GM18520 (cell line): ENCODE results near the gene PTPN23.

ENCODE experiments used
- ATAC-seq: cut with Tn5 transposase; IDR thresholded peaks from one replicate; pipeline ENCODE4 v1.9.1; 2021; ENCODE audit not compliant: unreplicated experiment

The PTPN23 gene

DNA sequence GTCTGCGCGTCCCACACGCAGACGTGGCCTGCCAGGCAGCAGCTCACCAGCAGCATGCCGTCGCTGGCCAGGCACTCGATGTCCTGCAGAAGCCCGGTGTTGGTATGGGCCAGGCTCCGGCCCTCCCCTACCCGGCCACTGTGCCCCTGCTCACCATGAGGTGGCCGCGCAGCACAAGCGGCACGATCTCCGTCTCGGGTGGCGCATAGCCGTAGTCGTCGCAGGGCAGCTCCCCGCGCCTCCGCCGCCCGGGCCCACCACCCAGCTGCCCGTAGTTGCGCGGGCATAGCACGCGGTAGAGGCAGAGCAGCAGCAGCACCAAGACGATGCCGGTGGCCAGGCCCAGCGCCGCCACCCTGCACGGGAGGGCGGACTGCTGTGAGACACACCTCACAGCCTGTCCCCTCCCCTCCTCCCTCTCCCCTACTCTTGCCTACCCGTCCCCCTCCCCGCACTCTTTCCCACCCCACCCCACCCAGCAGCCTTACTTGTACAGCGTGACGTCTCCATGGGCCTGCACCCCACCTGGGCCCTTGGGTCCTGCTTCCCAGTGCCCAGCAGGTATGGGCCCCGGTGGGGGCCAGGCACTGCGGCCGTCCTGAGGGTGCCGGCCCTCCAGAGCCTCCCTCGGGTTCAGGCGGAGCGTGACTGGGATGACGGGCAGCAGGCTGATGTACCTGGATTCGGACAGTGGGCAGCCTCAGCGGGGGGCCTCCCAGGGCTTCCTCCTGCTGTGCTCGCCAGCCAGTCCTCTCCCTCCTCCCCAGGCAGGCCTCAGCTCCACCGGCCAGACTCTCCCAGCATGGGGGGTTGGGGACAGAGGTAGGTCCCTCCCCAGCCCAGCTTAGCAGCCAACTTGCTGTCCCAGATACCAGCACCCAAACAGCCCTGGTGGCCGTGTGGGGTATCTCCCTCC, 37.6 kb downstream of the PTPN23 start:
- no peak for ATAC-seq

DNA sequence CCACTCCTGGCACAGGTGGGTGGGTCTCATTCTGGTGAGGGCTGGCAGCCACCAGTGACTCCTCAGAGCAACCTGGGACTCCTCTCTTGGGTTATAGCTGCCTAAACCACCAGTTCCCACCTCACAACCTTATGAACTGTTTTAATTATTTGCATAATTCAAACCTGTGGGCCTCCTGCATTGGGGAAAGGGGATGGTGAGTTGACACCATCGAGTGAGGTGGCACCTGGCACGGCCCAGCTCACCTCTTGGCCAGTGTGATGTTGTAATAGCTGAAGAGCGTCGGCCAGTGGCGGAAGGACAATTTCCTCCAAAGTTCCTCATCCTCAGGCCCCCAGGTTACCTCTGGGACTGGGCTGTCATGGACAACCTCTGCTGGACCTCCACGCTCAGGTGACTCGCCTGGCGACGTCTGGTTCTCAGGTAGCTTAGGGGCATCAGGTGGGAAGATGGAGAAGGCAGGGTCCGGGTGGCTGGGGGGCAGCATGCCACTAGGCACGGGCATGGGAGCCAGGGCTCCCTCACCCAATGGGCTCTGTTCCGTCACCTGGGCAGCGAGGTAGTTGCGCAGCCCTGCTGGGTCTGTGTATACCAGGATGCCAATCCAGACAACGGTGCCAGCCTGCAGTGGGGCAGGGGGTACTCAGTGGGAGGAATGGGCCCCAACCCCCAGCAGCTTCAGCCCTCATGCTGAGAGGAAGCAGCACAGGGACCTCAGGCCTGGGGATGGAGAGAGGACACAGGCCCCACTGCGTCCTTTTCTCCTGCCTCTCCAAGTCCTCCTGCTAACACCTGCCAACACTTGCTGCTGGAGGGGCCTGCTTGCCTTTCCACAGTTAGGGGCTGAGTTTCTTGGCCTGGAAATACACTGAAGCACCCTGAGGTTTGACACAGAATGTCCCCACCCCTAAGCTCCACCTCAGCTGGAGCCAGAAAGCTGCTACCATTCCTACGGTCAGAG, 38.5 kb downstream of the PTPN23 start:
- no peak for ATAC-seq

DNA sequence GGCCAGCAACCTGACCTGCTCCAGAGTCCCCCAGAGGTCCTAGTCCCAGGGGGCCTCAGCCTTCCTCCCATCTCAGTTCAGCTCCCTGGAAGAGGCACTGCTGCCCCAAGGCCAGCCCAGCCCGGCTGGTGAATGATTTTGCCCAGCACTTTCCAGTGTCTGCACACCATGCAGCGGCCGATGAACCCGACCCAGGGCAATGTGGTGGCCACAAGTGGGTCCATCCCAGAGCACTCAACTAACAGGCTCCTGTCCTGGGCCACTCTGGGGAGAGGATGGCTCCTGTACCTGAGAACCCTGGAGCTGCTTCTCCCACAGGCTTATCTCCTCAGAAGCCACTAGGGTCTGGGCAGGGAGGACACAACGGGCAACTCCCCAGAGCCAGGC, 39.2 kb downstream of the PTPN23 start:
- ATAC-seq = no peak

DNA sequence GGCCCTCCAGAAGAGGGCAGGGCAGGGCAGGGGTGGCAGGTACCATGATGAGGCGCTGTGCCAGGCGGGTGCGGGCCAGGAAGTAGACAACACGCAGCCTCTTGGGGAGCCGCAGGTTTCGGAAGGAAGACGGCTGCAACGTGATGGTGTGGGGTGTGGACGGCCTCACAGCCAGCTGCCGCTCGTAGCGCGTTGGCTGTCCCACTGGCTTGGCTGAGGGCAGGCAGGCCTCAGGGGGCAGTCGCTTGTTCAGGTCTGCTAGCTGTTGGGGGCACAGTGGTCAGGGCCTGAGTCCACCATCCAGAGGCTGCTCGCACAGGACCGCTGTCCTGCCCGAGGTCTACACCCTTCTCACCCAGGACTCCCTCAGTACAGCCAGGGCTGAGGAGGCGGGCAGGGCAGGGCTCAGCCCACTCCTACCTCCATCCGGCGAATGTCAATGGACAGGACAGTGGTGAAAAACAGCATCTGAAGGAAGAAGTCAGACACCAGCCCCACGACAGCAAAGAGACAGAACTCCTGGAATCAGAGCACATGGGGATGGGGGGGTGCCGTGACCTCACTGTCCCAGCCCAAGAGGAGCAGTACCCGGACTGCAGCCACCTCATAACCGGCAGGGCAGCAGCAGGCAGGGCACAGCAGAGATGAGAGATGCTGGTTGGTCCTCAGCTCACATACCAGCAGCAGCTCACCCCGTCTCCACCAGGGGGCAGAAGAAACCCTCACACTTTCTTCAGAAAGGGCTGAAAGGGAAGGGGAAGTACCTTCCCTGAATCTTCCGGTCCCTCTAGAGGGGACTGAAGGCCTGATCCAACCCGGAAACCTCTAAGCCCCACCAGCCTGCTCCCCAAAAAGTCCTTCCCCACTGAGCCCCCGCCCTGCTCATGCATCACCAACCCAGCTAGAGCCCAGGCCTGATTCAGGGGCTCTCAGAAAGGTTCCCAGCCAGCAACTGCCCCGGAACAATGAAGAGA, 40.0 kb downstream of the PTPN23 start:
- peak; percentile 61 for ATAC-seq

DNA sequence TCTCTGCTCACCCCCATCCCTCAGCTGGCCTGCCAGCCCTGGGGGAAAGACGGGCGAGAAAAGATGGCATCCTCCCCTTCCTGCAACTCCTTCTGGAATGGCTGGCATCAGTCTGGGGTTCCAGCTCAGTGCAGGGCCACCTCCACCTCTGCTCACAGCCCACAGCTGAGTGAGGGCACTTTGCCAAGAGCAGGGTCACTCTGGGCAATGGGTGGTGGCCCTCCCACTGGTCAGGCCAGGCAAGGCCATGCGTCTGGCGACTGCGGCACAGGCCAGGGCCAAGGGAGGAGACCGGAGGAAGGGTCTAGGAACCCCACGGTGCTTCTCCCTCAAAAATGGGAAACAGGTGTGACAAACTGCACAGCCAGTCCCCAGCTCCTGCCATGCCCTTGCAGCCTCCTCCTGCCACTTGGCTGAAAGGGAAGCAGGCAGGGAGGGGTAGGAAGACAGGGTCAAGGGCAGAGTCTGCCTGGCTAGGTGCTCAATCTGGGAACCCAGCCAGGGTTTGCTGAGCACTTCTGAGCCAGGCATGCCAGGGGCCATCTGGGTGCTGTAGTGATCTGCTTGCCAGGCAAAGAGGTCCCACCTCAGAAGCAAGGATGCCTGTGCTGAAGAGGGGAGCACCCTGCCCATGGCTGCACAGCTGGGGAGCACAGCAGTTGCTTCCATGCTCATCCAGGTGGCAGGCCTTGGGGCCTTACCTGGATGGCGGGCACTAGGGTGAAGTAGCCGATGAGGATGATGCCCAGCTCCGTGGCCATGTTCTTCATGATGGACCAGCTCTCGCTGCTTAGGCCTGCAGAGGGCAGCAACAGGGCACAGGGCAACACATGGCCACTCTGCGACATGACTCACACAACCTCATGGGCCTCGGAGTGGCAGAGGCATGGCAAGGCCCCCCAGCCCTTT, 41.2 kb downstream of the PTPN23 start:
- no peak for ATAC-seq

DNA sequence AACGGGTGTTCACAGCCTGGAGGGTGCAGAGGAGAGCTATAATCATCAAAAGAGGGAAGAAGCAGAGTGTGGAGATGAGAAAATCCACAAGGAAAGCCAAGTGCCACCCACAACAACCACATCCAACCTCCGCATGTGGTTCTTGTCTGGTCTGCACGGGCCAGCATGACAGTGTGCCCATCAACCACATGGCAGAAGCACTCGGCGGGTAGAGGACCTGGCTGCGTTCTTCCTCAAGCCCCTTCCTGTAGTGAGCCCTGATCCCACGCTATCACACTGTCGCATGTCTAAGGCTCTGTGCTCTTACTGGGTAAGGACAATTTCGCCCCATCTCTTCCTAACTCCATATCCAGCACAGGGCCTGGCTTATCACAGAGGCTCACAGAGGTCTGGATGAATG, 41.9 kb downstream of the PTPN23 start:
- ATAC-seq = no peak

DNA sequence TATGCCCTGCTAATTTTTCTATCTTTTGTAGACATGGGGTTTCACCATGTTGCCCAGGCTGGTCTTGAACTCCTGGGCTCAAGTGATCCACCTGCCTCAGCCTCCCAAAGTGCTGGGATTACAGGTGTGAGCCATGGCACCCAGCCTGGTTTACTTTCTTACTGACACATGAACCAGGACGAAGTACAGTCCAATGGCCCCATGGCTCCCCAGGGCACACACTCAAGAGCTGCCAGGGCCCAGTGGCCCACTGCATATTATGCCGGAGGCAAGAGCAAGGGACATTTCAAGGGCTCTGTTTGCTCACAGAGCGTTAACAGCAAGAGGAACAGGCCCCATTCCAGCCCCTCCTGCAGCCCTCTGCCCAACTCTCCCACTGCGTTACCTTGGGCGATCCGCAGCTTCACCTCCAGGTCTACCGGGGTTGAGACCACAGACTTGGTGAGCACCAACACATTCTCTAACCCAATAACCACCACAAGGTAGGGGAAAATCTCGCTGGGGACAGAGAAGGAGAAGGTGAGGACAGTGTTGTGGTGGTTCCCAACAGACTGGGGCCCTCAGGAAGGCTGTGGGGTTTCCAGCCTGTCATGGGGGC, 42.8 kb downstream of the PTPN23 start:
- no peak for ATAC-seq

DNA sequence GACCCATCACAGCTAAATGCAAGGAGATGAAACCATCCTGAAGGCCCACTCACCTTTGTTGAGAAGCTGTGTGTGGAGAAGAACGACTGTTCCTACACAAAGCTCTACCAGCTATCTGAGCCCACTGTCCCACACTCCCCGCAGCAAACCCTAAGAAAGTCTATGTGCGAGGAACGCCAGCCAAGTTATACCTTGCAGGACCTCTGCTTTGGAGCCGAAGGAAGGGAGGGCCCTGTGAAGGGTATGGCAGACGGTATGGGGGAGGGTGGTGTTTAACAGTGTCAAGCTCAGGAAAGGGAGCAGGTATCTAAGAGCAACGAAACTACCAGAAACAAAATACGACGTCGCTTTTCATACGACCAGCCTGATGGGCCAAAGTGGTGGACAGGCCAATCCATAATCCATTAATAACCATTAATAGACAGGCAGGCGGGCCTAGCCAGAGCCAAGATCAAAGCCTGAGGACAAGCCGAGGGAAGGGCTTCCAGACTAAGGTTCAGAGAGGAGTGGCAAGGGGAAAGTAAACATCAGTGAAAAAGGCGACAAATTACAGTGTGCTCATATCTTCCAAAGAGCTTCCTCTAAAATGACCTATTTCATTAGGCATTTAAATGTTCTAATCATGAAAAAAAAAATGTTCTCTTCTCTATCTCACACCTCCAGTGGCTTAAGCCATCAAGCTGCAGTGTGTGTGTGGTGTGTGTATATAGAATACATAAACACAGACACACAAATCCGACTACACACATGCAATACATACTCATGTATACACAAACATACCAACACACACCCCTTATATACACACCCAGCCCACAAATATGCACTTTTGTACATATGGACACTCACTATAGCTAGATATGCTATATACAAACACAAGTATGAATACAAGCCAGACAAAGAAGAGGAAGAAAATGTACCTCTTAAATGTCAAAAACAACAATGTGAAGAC, 43.9 kb downstream of the PTPN23 start:
- no peak for ATAC-seq

DNA sequence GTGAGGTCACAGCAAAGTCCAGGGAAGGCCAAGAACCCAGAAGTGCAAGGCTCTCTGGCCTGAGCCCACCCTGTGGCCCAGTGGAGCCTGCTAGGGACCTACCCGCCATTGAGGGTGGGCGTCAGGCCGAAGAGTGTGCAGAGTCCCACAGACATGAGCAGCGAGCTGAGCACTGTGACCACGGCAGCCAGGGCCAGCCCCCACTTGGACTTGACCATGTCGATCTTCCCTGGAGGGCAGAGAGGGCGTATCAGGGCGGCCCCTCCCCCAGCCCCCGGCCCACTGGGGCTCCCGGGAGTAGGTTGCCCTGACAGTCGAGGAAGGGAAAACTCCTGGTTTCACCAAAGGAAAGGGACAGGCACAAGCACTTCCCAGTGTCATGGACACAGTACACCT, 44.6 kb downstream of the PTPN23 start:
- ATAC-seq = no peak

DNA sequence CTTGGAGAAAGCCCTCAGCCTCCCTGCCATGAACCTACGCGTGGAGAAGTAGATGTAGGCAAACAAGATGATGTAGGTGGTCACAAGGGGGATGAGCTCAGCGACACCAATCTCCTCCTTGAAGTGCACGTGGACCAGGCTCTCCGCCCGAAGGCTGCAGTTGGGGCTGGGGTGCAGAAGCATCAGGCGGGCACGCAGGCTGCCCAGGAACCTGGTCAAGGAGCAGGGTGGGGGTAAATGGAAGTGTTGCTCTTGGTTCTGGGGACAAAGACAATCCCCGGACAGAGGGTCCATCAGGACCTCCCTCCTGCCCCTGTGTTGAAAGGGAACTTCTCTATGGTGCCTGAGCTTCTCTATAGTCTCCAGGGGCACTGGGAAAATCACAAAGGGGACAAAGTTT, 45.1 kb downstream of the PTPN23 start:
- ATAC-seq = no peak

DNA sequence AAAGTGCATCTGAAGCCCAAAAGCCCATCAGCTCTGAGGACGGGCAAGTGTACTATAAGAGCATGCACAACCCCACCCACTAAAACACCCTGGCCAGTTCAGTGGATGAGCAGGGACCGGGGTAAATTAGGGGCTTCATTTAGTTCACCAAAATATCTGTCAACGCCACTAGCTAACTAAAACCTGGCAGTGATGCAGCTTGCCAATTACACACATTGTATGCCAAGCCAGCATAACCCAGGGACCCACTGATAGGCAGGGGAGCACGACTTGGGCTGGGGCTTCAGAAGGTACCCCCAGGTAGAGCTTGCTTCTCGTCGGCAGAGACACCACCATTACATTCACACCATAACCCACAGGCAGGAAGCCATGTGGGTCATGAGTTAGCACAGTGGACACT, 47.0 kb downstream of the PTPN23 start:
- ATAC-seq = no peak

DNA sequence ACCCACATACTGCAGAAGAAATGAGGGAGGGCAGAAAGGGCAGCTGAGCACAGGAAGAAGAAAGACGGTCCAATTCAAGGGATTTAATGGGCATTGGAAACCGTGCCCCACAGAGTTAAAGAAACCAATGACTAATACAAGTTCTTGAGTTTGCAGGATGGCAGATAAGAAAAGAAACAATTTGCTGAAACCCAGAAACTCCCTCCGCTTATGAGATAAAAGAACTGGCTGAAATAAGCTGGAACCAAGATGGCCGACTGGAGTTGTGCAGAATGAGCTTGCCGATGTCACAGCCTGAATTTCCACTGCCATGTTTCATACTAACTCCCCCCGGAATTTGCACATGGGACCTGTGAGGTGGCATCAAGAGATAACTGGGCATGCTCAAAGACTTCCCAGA, 47.8 kb downstream of the PTPN23 start:
- ATAC-seq = no peak

DNA sequence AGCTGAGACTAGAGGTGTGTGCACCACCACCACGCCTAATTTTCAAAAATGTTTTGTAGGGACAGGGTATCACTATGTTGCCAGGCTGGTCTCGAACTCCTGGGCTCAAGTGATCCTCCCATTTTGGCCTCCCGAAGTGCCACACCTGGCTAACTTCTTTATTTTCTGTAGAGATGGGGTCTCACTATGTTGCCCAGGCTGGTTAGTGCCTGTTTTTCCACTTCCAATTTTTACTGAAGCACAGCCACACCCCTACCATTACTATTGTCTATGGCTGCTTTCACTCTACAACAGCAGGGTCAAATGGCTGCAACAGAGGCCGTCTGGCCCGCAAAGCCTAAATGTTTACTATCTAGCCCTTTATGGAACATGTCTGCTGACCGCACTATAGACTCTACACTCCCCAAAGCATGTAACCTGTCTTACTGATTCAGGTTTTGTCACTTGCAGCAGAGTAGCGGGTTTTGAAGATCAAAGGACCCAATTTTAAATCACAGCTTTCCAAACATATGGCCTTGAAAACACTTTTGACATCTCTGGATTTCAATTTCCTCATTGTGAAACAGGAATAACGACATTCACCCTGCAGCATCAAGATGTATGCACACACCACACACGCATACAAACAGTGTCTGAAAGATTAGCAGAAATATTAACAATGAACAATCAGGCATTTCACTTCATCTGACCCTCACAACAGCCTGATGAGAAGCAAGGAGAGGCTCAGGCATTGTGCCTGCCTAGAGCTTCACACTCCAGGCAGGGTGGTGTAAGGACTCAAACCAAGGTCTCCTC, 48.9 kb downstream of the PTPN23 start:
- ATAC-seq = no peak

DNA sequence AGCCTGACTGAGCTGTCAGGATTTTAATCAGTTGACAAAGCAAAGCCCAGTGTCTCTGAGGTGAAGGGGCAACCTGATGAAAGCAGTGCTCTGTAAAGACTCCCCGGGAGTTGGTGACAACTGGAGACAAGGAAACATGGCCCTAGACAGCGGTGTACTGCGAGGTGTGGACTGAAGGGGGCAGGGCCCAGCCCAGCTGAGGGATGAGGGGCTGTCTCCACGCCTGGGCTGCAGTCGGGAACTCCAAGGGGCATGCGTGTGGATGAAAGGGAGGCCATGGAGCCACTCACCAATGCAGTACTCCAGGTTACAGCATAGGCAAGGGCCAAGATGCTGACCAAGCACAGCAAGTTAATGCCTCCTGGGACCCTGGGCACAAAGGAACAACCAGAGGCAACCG, 49.8 kb downstream of the PTPN23 start:
- no peak for ATAC-seq

DNA sequence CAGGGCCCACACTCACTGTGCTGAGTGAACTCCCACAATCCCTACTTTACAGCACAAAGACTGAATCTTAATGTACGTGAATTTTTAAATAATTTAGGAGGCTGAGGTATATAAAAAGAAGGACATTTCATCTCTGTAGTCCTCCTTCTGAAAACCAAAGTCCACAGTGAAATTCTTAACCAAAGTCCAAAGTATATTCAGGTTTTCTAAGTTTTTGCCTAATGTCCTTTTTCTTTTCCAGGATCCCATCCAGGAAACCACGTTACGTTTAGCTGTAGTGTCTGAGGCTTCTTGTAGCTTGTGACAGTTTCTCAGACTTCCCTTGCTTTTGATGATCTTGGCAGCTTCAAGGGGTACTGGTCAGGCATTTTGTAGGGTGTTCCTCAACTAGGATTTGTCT, 50.4 kb downstream of the PTPN23 start:
- ATAC-seq = no peak

DNA sequence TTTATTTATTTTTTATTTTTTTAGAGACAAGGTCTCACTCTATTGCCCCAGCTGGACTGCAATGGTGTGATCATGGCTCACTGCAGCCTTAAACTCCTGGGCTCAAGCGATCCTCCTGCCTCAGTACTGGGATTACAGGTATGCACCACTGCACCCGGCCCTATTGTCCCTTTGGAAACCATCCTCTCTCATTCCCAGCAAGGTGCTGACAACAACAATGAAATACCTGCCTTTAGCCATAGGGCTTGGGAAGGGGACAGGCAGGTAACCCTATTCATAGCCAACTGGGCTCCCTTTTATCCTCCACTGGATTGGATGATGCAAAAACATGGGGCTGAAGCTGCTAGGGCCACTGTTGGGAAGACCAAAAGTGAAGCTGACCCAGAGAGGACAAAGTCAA, 51.9 kb downstream of the PTPN23 start:
- no peak for ATAC-seq

DNA sequence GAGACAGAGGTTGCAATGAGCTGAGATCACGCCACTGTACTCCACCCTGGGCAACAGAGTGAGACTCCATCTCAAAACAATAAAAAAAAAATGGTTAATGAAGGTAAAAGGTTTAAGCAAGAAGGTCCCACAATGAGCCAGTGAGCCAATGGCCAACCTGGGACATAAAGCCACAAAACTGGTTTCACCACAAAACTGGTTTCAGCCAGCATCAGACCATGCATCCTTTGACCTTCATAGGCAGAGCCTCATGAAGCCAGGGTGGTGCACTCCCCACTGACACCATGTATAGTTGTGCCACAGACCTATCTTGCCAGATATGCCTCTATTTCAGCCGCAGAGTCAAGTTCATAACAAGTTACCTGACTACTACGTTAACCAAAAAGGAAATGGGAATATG, 53.0 kb downstream of the PTPN23 start:
- no peak for ATAC-seq
